HG03280 (cell line): Measurements from ENCODE around the gene ZNF594.
A peak's percentile ranks its signal among the peaks of the same experiment; 100 is the strongest.
"Not testable (repeated sequence)": the region's sequence is repeated elsewhere in the genome, so short reads cannot be mapped to it uniquely, and the experiment has no call there.

Experiments
- ATAC-seq: cut with Tn5 transposase; IDR thresholded peaks from one replicate; pipeline ENCODE4 v1.9.1; 2021; ENCODE audit warnings: mild to moderate bottlenecking, moderate library complexity; ENCODE audit not compliant: unreplicated experiment

ZNF594 gene

GRCh38 chr17:5191541-5192417 lies at the start of gene ZNF594:
Gene ZNF594 (minus strand): TSS chr17:5191868. CDS start chr17:5184256, 7,612 bp downstream.
- ATAC-seq, result peak; percentile 94

DNA sequence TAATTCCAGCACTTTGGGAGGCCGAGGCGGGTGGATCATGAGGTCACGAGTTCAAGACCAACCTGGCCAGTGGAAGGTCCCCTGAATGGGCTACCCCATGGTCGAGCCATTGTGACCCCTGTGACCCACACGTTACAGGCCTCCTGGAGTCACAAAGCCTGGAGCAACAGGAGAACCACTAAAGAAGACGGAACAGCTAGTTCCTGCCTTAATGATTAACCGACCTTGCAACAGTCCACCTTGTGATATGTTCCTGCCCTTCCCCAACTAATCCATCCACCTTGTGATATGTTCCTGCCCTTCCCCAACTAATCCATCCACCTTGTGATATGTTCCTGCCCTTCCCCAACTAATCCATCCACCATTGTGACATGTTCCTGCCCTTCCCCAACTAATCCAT lies 48.1 kb upstream of the ZNF594 start:
- ATAC-seq, result not testable (repeated sequence)

GRCh38 chr17:5238333-5238732 lies 46.7 kb upstream of the ZNF594 start:
- no peak for ATAC-seq

GRCh38 chr17:5237541-5238016 lies 45.9 kb upstream of the ZNF594 start:
- peak; percentile 46 for ATAC-seq

- no peak for ATAC-seq
Measured at GRCh38 chr17:5236938-5237540, 45.4 kb upstream of the ZNF594 start.

DNA sequence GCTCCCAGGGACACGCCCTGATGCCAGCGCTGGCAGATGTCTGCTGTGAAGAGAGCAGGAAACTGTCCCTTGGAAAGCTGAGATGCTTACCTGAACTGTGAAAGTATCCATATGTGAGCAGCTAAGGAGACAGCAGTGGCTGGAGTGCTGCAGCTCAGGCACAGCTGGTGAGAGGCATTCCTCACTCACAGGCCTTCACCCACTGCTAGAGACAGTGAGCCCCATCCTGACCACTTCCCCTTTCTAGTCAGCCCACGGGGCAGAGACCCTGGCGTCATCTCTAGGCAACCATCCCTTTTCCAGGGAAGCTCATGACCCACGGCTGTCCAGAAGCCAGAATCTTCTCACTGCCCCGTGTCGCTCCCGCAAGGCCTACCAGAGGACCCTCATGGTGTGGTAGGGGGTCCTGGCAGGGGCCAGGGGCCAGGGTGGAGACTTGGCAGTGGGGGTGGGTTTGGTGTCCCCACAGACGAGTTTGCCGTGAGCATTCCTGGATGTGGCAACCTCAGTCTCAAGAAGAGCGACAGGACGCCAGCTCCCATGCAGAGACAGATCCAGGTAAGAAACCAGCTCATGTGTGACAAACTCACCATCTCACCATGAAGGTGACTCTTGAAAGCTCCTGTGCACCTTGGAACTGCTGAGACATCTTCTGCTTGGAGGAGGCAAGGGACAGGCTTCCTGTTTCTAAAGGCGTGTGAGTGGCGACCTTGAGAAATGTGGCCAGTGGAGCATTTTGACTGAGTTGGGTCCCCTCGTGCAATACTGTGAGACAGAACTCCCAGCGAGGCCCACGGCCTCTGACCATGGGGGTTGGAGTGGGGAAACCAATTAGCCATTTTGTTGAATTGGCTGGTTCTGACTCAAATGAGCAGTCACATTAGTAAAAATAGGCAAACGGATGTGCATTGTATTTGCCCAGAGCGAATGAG lies 43.2 kb upstream of the ZNF594 start, which contains the start of gene SCIMP:
TSS of gene SCIMP (minus strand) at position 216 of the 932 bp plus-strand sequence. CDS start at position 111, 105 bp downstream.
- ATAC-seq, result peak; percentile 44

DNA sequence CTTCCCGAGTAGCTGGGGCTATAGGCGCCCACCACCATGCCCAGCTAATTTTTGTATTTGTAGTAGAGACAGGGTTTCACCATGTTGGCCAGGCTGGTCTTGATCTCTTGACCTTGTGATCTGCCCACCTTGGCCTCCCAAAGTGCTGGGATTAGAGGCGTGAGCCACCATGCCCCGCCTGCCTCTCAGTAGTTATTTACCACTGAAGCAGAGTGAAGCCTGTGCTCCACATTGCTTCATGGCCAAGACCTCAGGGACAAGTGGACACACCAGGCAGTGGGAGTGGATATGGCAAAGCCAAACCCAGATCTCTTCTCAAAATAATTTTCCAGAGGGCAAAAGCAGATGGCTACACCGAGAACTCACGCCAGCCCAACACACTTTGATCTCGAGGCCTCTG lies 41.8 kb upstream of the ZNF594 start:
- ATAC-seq, result not testable (repeated sequence)

GRCh38 chr17:5226940-5227878 lies 35.5 kb upstream of the ZNF594 start:
- ATAC-seq, result no peak

DNA sequence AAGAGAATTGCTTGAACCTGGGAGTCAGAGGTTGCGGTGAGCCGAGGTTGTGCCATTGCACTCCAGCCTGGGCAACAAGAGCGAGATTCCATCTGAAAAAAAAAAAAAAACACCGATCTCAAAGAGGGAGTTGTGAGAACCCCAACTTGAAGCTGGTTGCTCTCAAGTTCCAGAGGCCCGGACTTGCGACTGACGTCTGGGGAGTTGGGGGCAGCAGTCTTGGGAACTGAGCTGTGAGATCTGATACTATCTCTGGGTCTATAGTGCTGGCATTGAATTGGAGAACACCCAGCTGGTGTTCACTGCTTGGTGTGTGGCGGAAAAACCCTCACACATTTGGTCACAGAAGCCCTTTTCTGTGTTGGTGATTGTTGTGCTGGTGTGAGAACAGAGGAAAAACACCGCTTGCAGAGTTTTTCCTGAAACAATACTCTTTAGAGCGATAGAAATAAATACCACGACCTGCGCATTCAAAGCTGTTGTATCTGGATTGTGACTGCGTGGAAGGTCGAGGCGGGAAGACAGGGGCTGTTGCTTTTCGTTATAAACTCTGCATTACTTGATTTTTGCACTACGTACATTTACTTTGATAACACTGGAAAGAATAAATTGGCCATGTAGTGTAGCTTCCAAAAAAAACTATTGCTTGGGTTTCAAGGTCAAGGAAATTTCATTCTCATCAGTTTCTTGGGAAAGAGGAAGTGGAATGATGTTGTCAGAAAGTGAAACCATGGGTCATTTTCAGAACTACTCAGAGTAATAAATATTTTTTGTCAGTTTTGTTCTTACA lies 34.2 kb upstream of the ZNF594 start:
- peak; percentile 46 for ATAC-seq

DNA sequence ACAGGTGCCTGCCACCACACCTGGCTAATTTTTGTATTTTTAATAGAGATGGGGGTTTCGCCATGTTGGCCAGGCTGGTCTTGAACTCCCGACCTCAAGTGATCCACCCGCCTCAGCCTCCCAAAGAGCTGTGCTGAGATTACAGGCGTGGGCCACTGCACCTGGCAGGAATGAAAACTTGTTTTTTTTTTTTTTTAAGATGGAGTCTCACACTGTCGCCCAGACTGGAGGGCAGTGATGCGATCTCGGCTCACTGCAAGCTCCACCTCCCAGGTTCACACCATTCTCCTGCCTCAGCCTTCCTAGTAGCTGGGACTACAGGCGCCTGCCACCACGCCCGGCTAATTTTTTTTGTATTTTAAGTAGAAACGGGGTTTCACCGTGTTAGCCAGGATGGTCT lies 30.2 kb upstream of the ZNF594 start:
- ATAC-seq, result not testable (repeated sequence)

DNA sequence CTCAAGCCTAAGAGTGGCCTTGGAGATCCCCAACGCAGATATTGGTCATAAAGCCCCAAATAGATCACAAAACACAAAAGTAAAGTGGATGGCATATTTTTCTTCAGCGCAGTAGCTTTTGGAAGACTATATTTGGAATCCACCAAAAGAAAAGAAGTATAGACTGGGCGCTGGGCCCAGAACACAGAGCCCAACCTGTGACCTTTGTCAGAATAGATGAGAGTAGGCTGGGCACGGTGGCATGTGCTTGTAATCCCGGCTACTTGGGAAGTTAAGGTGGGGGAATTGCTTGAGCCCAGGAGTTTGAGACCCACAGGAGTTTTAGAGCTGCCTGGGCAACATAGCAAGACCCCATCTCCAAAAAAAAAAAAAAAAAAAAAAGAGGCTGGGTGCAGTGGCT lies 28.4 kb upstream of the ZNF594 start:
- no peak for ATAC-seq

GRCh38 chr17:5219536-5219935 lies 27.9 kb upstream of the ZNF594 start:
- no peak for ATAC-seq

DNA sequence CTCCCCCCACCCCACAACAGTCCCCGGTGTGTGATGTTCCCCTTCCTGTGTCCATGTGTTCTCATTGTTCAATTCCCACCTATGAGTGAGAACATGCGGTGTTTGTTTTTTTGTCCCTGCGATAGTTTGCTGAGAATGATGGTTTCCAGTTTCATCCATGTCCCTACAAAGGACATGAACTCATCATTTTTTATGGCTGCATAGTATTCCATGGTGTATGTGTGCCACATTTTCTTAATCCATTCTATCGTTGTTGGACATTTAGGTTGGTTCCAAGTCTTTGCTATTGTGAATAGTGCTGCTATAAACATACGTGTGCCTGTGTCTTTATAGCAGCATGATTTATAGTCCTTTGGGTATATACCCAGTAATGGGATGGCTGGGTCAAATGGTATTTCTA lies 25.9 kb upstream of the ZNF594 start:
- ATAC-seq, result not testable (repeated sequence)

DNA sequence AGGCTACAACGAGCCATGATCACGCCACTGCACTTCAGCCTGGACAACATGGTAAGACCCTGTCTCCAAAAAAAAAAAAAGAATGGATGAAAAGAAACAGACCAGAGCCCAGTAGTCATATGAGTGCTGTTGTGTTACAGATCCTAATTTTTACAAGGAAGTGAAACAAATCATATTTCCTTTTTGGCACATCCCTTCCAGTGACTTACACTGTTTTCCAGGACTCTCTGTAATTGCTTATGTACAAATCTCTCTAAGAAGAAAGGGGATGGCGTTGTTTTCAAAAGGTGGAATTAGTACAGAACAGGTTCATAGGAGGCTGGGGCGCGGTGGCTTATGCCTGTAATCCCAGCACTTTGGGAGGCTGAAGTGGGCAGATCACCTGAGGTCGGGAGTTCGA lies 19.8 kb upstream of the ZNF594 start:
- no peak for ATAC-seq

- no peak for ATAC-seq
Measured at GRCh38 chr17:5210614-5211252, 19.1 kb upstream of the ZNF594 start.

DNA sequence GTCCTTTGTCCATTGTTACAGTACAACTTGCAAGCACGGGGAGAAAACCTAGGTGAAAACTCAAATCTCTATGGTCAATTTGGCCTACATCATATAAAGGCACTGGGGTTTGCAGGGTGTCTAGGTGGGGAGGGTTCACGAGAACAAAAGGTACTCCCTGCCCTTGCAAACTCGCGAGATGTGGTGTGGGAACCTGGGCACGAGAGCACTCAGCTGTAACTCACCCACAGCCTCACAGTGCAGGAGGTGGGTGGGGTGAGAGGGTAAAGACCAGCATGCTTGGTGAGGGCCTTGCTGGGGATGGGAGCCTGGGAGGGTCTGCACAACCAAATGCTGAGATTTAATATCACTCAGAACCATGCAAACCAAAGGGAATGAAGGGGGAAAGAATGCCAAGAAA lies 18.4 kb upstream of the ZNF594 start:
- ATAC-seq, result no peak

GRCh38 chr17:5209396-5209795 lies 17.7 kb upstream of the ZNF594 start:
- no peak for ATAC-seq

GRCh38 chr17:5203908-5204294 lies 12.2 kb upstream of the ZNF594 start:
- no peak for ATAC-seq
